HL-60 (cell line): ENCODE data around the gene TMEM120B.

Source experiments
- DNase-seq, 2 experiments: peaks; one replicate each; pipeline ENCODE4 v3.0.0-alpha.2; 2010 to 2020; ENCODE audit warnings: low read depth in 1 of 2, low spot score in 1 of 2
- H3K27ac ChIP-seq: fragments of 250-450 bp; sonication (Bioruptor Pico); replicated peaks from 2 replicates; pipeline ENCODE4 v1.5.1; 2020; ENCODE audit warnings: mild to moderate bottlenecking, moderate library complexity
- H3K27me3 ChIP-seq: fragments of 250-450 bp; sonication (Bioruptor Pico); 2 replicates; pipeline ENCODE4 v1.5.1; 2021; ENCODE audit warnings: mild to moderate bottlenecking, moderate library complexity; ENCODE audit not compliant: insufficient read depth, poor library complexity, severe bottlenecking
- H3K4me3 ChIP-seq: replicated peaks from 2 replicates; pipeline ENCODE4 v1.5.1; 2011; ENCODE audit warnings: mild to moderate bottlenecking, control low read depth, low read length; ENCODE audit not compliant: insufficient read depth
- CTCF ChIP-seq: IDR thresholded peaks from one replicate; pipeline ENCODE4 v1.5.1; 2011; ENCODE audit warnings: low read length, control low read depth, inconsistent platforms; ENCODE audit not compliant: insufficient read depth
- GABPA ChIP-seq: IDR thresholded peaks from 2 replicates; pipeline ENCODE4 v1.6.1; 2012; ENCODE audit warnings: low read depth
- POLR2AphosphoS5 ChIP-seq: IDR thresholded peaks from 2 replicates; pipeline ENCODE4 v1.6.1; 2012; ENCODE audit warnings: low read depth
- REST ChIP-seq: IDR thresholded peaks from 2 replicates; pipeline ENCODE4 v1.6.1; 2012; ENCODE audit warnings: low read depth; ENCODE audit not compliant: insufficient replicate concordance
- SPI1 ChIP-seq: IDR thresholded peaks from 2 replicates; pipeline ENCODE4 v1.6.1; 2012; ENCODE audit warnings: low read depth, mild to moderate bottlenecking, borderline replicate concordance

The TMEM120B gene

GRCh38 chr12:121709478-121709961, 3.0 kb upstream of the TMEM120B start:
- H3K27me3 ChIP-seq = no peaks in the 10 kb centered on the region
- no peak for DNase-seq
- H3K27ac ChIP-seq = no peak overlapping the region
- no peak overlapping the region for H3K4me3 ChIP-seq
- TF ChIP-seq SPI1 = no peak
- TF ChIP-seq REST = no peak
- TF ChIP-seq POLR2AphosphoS5 = no peak
- TF ChIP-seq GABPA = no peak
- TF ChIP-seq CTCF = no peak

- Histone ChIP-seq H3K27me3 (no peaks in the 10 kb centered on the region), H3K27ac (peak overlapping the region; percentile 68), H3K4me3 (peak overlapping the region; percentile 100)
- DNase-seq = peak; percentile 56 to 64
- TF ChIP-seq SPI1 (no peak), REST (no peak), POLR2AphosphoS5 (no peak), CTCF (no peak)
Observed at GRCh38 chr12:121711361-121712189, 977 bp upstream of the TMEM120B start.

GRCh38 chr12:121712190-121712460, 427 bp upstream of the TMEM120B start:
- TF ChIP-seq REST (no peak), SPI1 (no peak), GABPA (no peak), CTCF (no peak), POLR2AphosphoS5 (no peak)
- peak in 1 of 2 experiments; percentile 27 for DNase-seq
- peak overlapping the region; percentile 100 for H3K4me3 ChIP-seq
- H3K27me3 ChIP-seq = no peaks in the 10 kb centered on the region
- H3K27ac ChIP-seq = peak overlapping the region; percentile 68
